ENCODE data around the gene PALLD. TPM values are rescaled to one million over a fixed set of nuclear protein-coding genes. Genes with fewer than 3 reads are reported as not detected.

The PALLD gene
- polyA plus RNA-seq, 1 donor from 2014 or later = 20.5 TPM

GRCh38 chr4:168601899-168602298, 105.0 kb downstream of the PALLD start:
- no peaks in the 10 kb centered on the region for H3K36me3 ChIP-seq (ENCODE audit: insufficient read depth, low read length)
- H3K9ac ChIP-seq (ENCODE audit: low read length) = no peak overlapping the region
- no peak overlapping the region for H2AFZ ChIP-seq (ENCODE audit: low read depth, low read length)
- no peak overlapping the region for H3K4me2 ChIP-seq (ENCODE audit: low read length)
- H4K20me1 ChIP-seq (ENCODE audit: insufficient read depth) = no peaks in the 10 kb centered on the region
- H3K27me3 ChIP-seq (ENCODE audit: insufficient read depth, low read depth, low read length) = no peaks in the 10 kb centered on the region
- H3F3A ChIP-seq (ENCODE audit: insufficient read depth, low read length, poor library complexity, severe bottlenecking) = no peaks in the 10 kb centered on the region
- no peaks in the 10 kb centered on the region for H3K9me3 ChIP-seq (ENCODE audit: low read length)
- TF ChIP-seq POLR2AphosphoS5 (IDR thresholded peaks at IDR 0.05) = no peak
- TF ChIP-seq CTCF (IDR thresholded peaks at IDR 0.05; ENCODE audit: poor library complexity, severe bottlenecking) = no peak
- TF ChIP-seq SMC3 (conservative IDR thresholded peaks at IDR 0.05; ENCODE audit: poor library complexity) = no peak
- TF ChIP-seq TAF1 (IDR thresholded peaks at IDR 0.05; ENCODE audit: low read depth) = no peak
- no peak for TF ChIP-seq EZH2 (IDR thresholded peaks at IDR 0.05; ENCODE audit: borderline replicate concordance, insufficient read depth, low read length, poor library complexity, severe bottlenecking)
- TF ChIP-seq, protein P1, sequence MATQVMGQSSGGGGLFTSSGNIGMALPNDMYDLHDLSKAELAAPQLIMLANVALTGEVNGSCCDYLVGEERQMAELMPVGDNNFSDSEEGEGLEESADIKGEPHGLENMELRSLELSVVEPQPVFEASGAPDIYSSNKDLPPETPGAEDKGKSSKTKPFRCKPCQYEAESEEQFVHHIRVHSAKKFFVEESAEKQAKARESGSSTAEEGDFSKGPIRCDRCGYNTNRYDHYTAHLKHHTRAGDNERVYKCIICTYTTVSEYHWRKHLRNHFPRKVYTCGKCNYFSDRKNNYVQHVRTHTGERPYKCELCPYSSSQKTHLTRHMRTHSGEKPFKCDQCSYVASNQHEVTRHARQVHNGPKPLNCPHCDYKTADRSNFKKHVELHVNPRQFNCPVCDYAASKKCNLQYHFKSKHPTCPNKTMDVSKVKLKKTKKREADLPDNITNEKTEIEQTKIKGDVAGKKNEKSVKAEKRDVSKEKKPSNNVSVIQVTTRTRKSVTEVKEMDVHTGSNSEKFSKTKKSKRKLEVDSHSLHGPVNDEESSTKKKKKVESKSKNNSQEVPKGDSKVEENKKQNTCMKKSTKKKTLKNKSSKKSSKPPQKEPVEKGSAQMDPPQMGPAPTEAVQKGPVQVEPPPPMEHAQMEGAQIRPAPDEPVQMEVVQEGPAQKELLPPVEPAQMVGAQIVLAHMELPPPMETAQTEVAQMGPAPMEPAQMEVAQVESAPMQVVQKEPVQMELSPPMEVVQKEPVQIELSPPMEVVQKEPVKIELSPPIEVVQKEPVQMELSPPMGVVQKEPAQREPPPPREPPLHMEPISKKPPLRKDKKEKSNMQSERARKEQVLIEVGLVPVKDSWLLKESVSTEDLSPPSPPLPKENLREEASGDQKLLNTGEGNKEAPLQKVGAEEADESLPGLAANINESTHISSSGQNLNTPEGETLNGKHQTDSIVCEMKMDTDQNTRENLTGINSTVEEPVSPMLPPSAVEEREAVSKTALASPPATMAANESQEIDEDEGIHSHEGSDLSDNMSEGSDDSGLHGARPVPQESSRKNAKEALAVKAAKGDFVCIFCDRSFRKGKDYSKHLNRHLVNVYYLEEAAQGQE (IDR thresholded peaks at IDR 0.05; ENCODE audit: borderline replicate concordance) = no peak
- no peak for TF ChIP-seq MXI1 (conservative IDR thresholded peaks at IDR 0.05; ENCODE audit: poor library complexity, severe bottlenecking)
- no peak for TF ChIP-seq EP300 (conservative IDR thresholded peaks at IDR 0.05; ENCODE audit: poor library complexity, severe bottlenecking)
- no peak for TF ChIP-seq RAD21 (conservative IDR thresholded peaks at IDR 0.05)
- H3K27ac ChIP-seq (ENCODE audit: low read length) = no peak overlapping the region
- no peak overlapping the region for H3K4me3 ChIP-seq (ENCODE audit: low read length)
- no peaks in the 10 kb centered on the region for H3K79me2 ChIP-seq (replicated peaks; ENCODE audit: insufficient read depth, low read length)
- H3K9me2 ChIP-seq (ENCODE audit: insufficient read depth, low read length) = no peaks in the 10 kb centered on the region

DNA sequence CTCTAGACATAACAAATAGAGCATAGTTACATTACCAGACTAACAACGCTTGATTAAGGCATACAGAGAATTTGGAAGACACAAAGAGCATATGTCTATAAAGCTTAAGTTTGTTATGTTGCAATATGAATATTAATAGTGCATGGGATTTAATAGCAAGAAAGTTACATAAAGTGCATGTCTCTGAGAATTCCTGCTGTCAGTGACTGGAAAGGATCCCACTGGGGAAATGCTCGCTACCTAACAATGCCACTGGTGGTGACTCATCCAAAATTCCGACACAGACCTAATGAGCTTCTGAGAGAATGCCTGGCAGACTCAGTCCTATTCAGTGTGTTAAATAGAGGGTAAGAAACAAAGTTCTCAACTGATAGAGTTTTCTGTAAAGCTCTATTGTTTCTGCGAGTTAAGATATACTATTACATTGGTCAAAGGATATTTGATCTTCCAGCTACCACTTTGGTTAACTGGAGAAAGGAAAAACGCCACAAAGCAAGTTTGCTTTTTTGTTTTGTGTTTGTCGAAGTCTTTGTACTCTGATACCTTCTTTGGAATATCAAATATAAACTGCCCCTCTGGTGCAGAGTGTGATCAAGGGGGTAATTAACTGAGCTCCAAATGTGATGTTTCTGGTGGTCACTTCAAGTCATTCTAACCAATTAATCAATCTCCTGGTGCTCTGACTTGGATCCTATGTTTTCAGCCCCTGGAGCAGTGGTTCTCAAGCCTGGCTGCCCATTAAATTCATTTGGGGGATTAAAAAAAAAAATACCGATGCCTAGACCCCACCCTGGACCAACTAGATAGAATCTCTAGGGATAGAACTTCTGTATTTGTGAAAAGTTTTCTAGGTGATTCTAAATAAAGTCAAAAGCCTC, 107.9 kb downstream of the PALLD start:
- Histone ChIP-seq H3F3A (ENCODE audit: insufficient read depth, low read length, poor library complexity, severe bottlenecking) (no peaks in the 10 kb centered on the region), H3K9me3 (ENCODE audit: low read length) (no peaks in the 10 kb centered on the region), H3K9me2 (ENCODE audit: insufficient read depth, low read length) (no peaks in the 10 kb centered on the region), H3K36me3 (ENCODE audit: insufficient read depth, low read length) (no peaks in the 10 kb centered on the region), H2AFZ (ENCODE audit: low read depth, low read length) (no peak overlapping the region), H3K4me2 (ENCODE audit: low read length) (no peak overlapping the region), H3K9ac (ENCODE audit: low read length) (no peak overlapping the region), H3K4me3 (ENCODE audit: low read length) (no peak overlapping the region), H3K79me2 (replicated peaks; ENCODE audit: insufficient read depth, low read length) (no peaks in the 10 kb centered on the region), H4K20me1 (ENCODE audit: insufficient read depth) (no peaks in the 10 kb centered on the region), H3K27ac (ENCODE audit: low read length) (no peak overlapping the region), H3K27me3 (ENCODE audit: insufficient read depth, low read depth, low read length) (no peaks in the 10 kb centered on the region)
- TF ChIP-seq, protein P1 (IDR thresholded peaks at IDR 0.05; ENCODE audit: borderline replicate concordance) = no peak
- TF ChIP-seq MXI1 (conservative IDR thresholded peaks at IDR 0.05; ENCODE audit: poor library complexity, severe bottlenecking) (no peak), EZH2 (IDR thresholded peaks at IDR 0.05; ENCODE audit: borderline replicate concordance, insufficient read depth, low read length, poor library complexity, severe bottlenecking) (no peak), RAD21 (conservative IDR thresholded peaks at IDR 0.05) (no peak), TAF1 (IDR thresholded peaks at IDR 0.05; ENCODE audit: low read depth) (no peak), POLR2AphosphoS5 (IDR thresholded peaks at IDR 0.05) (no peak), SMC3 (conservative IDR thresholded peaks at IDR 0.05; ENCODE audit: poor library complexity) (no peak), CTCF (IDR thresholded peaks at IDR 0.05; ENCODE audit: poor library complexity, severe bottlenecking) (no peak), EP300 (conservative IDR thresholded peaks at IDR 0.05; ENCODE audit: poor library complexity, severe bottlenecking) (no peak)
